SU-DHL-6 (cell line): Measurements from ENCODE around the gene NOSIP.

ENCODE experiments used
- H2AFZ ChIP-seq: fragments of 200-600 bp; sonication (generic); 2 replicates; pipeline ENCODE4 v1.6.1; 2014; ENCODE audit warnings: low read depth, mild to moderate bottlenecking, moderate library complexity, mixed read lengths, antibody characterized with exemption, low read length; ENCODE audit not compliant: severe bottlenecking
- H3F3A ChIP-seq: fragments of 200-600 bp; shearing (Covaris generic); 2 replicates; pipeline ENCODE4 v1.6.0; 2016; ENCODE audit warnings: antibody characterized with exemption, mild to moderate bottlenecking; ENCODE audit not compliant: insufficient read depth
- H3K27ac ChIP-seq: fragments of 200-600 bp; sonication (generic); 2 replicates; pipeline ENCODE4 v1.5.1; 2016; ENCODE audit warnings: low read depth, mild to moderate bottlenecking, low read length, moderate library complexity, mixed read lengths
- H3K27me3 ChIP-seq: fragments of 200-600 bp; sonication (generic), shearing (Covaris generic); 2 replicates; pipeline ENCODE4 v1.6.0; 2014; ENCODE audit warnings: mild to moderate bottlenecking, low read length
- H3K36me3 ChIP-seq: fragments of 200-600 bp; sonication (generic); 2 replicates; pipeline ENCODE4 v1.6.1; 2014; ENCODE audit warnings: mild to moderate bottlenecking, low read length, mixed read lengths
- H3K4me2 ChIP-seq: fragments of 300-600, 200-600 bp; shearing (Covaris generic), sonication (generic); 2 replicates; pipeline ENCODE4 v1.6.0; 2014; ENCODE audit warnings: low read length, low read depth, mild to moderate bottlenecking; ENCODE audit not compliant: poor library complexity, severe bottlenecking
- H3K4me3 ChIP-seq: fragments of 200-600 bp; sonication (generic); 2 replicates; pipeline ENCODE4 v1.5.1; 2014; ENCODE audit warnings: antibody characterized with exemption, low read length, mild to moderate bottlenecking, mixed read lengths; ENCODE audit not compliant: insufficient read depth, poor library complexity, severe bottlenecking
- H3K79me2 ChIP-seq: fragments of 200-600 bp; sonication (generic); 2 replicates; pipeline ENCODE4 v1.6.1; 2014; ENCODE audit warnings: mild to moderate bottlenecking, low read length, moderate library complexity; ENCODE audit not compliant: insufficient read depth
- H3K9ac ChIP-seq: fragments of 200-600 bp; sonication (generic); 2 replicates; pipeline ENCODE4 v1.7.0; 2014; ENCODE audit warnings: mild to moderate bottlenecking, low read length
- H3K9me2 ChIP-seq: fragments of 200-600 bp; sonication (generic); replicated peaks from 2 replicates; pipeline ENCODE4 v1.6.1; 2014; ENCODE audit warnings: low read length; ENCODE audit not compliant: insufficient read depth
- H3K9me3 ChIP-seq: fragments of 200-600 bp; sonication (generic); 2 replicates; pipeline ENCODE4 v1.6.1; 2014; ENCODE audit warnings: low read length, mixed read lengths; ENCODE audit not compliant: insufficient read depth
- H4K20me1 ChIP-seq: fragments of 200-600 bp; sonication (generic); 2 replicates; pipeline ENCODE4 v1.6.1; 2014; ENCODE audit warnings: low read depth, mild to moderate bottlenecking, antibody characterized with exemption, low read length, moderate library complexity, mixed read lengths
- EZH2phosphoT487 ChIP-seq: fragments of 200-600 bp; sonication (generic), shearing (Covaris generic); conservative IDR thresholded peaks from 2 replicates; pipeline ENCODE4 v1.6.1; 2018; ENCODE audit warnings: mild to moderate bottlenecking, antibody characterized with exemption, low read length, moderate library complexity, mixed read lengths
- TF ChIP-seq, protein P1 (sequence below): fragments of 200-600 bp; sonication (generic); IDR thresholded peaks from one replicate; pipeline ENCODE4 v1.5.1; 2017; ENCODE audit warnings: antibody characterized with exemption, mild to moderate bottlenecking, low read length, moderate library complexity; ENCODE audit not compliant: insufficient read depth, poor library complexity, severe bottlenecking

The NOSIP gene

DNA sequence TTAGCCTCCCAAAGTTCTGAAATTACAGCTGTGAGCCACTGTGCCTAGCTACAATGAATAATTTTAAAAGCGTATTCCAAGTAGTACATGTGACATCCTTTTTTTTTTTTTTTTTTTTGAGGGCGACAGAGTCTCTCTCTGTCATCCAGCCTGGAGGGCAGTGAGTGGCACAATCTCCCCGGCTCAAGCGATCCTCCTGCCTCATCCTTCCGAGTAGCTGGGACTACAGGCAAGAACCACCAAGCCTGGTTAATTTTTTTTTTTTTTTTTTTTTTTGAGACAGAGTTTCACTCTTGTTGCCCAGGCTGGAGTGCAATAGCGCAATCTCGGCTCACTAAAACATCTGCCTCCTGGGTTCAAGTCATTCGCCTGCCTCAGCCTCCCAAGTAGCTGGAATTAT, 6.9 kb upstream of the NOSIP start:
- Histone ChIP-seq H3K9me3 (no peaks in the 10 kb centered on the region), H3K9me2 (no peaks in the 10 kb centered on the region), H3F3A (peaks cover 18% of the 10 kb centered on the region), H3K79me2 (peaks cover 7% of the 10 kb centered on the region), H3K27ac (no peak overlapping the region), H3K4me2 (no peak overlapping the region), H2AFZ (no peak overlapping the region), H3K9ac (no peak overlapping the region), H3K36me3 (no peaks in the 10 kb centered on the region), H3K4me3 (no peak overlapping the region), H3K27me3 (no peaks in the 10 kb centered on the region), H4K20me1 (no peaks in the 10 kb centered on the region)
- TF ChIP-seq EZH2phosphoT487 = no peak
- TF ChIP-seq, protein P1, sequence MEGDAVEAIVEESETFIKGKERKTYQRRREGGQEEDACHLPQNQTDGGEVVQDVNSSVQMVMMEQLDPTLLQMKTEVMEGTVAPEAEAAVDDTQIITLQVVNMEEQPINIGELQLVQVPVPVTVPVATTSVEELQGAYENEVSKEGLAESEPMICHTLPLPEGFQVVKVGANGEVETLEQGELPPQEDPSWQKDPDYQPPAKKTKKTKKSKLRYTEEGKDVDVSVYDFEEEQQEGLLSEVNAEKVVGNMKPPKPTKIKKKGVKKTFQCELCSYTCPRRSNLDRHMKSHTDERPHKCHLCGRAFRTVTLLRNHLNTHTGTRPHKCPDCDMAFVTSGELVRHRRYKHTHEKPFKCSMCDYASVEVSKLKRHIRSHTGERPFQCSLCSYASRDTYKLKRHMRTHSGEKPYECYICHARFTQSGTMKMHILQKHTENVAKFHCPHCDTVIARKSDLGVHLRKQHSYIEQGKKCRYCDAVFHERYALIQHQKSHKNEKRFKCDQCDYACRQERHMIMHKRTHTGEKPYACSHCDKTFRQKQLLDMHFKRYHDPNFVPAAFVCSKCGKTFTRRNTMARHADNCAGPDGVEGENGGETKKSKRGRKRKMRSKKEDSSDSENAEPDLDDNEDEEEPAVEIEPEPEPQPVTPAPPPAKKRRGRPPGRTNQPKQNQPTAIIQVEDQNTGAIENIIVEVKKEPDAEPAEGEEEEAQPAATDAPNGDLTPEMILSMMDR = no peak

GRCh38 chr19:49585023-49585422, 4.7 kb upstream of the NOSIP start:
- no peaks in the 10 kb centered on the region for H4K20me1 ChIP-seq
- peaks cover 3% of the 10 kb centered on the region for H3K79me2 ChIP-seq
- no peak overlapping the region for H3K4me3 ChIP-seq
- peaks cover 5% of the 10 kb centered on the region; the same call in 1 of the 2 replicates for H3F3A ChIP-seq
- H3K9ac ChIP-seq = no peak overlapping the region
- no peaks in the 10 kb centered on the region for H3K36me3 ChIP-seq
- H3K27me3 ChIP-seq = no peaks in the 10 kb centered on the region
- no peak overlapping the region for H3K27ac ChIP-seq
- H3K4me2 ChIP-seq = no peak overlapping the region
- no peak overlapping the region for H2AFZ ChIP-seq
- TF ChIP-seq, protein P1 = no peak
- TF ChIP-seq EZH2phosphoT487 = no peak
- H3K9me2 ChIP-seq = no peaks in the 10 kb centered on the region
- H3K9me3 ChIP-seq = no peaks in the 10 kb centered on the region

DNA sequence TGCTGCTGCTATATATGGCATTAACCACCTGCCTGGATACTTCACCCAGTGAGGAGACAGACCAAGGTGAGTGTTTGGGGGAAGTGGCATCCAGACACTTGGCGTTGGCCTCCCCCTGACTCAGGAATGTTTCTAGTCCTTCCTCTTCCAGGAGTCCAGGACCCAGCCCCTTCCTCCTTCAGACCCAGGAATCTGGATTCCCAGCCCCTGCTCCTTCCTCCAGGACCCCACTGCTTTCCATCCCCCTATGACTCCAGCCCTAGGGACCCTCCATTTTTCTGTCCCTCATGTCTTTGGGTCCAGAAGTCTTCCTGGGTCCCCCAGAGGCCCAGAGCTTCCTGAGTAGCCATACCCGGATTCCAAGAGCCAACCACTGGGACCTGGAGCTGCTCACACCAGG, 2.9 kb upstream of the NOSIP start:
- Histone ChIP-seq H3F3A (peaks cover 4% of the 10 kb centered on the region; the same call in 1 of the 2 replicates), H4K20me1 (no peaks in the 10 kb centered on the region), H3K9me2 (no peaks in the 10 kb centered on the region), H3K9ac (no peak overlapping the region), H2AFZ (no peak overlapping the region), H3K4me2 (no peak overlapping the region), H3K9me3 (no peaks in the 10 kb centered on the region), H3K4me3 (no peak overlapping the region), H3K27me3 (no peaks in the 10 kb centered on the region), H3K27ac (no peak overlapping the region), H3K79me2 (peaks cover 16% of the 10 kb centered on the region), H3K36me3 (no peaks in the 10 kb centered on the region)
- no peak for TF ChIP-seq EZH2phosphoT487
- TF ChIP-seq, protein P1 = no peak
